B cell (primary cell): ENCODE results near the gene SYTL1. TPM values are rescaled to one million over a fixed set of nuclear protein-coding genes. Genes with fewer than 3 reads are reported as not detected.

Experiments
- ATAC-seq: fragments of 200-7000 bp; cut with Tn5 transposase; one replicate; pipeline ENCODE4 v1.10.0; 2021; ENCODE audit warnings: low read depth, mild to moderate bottlenecking, moderate number of reproducible peaks, moderate library complexity
- CTCF ChIA-PET: fragments of 350-600 bp; sonication (Branson Sonifier 250); formaldehyde crosslinking; loops from one replicate; lab custom pipeline; 2021; ENCODE audit warnings: antibody characterized with exemption, inconsistent platforms; lab: Charles Lee
- POLR2A ChIA-PET: fragments of 350-600 bp; sonication (Branson Sonifier 250); formaldehyde crosslinking; loops from one replicate; lab custom pipeline; 2021; ENCODE audit warnings: antibody characterized with exemption; lab: Charles Lee
- DNase-seq: peaks from one replicate; pipeline ENCODE4 v3.0.0; 2013
- H2AFZ ChIP-seq: 2 replicates; pipeline ENCODE4 v1.6.1; 2012; ENCODE audit warnings: mild to moderate bottlenecking, low read depth, low read length; ENCODE audit not compliant: insufficient read depth, poor library complexity, severe bottlenecking
- H3K27ac ChIP-seq, 2 donors: 1 replicate in 1 of 2; 2 replicates in 1 of 2; pipeline ENCODE4 v1.5.1; 2012 to 2013; ENCODE audit warnings: low read length in 2 of 2, mild to moderate bottlenecking in 2 of 2, moderate library complexity in 1 of 2
- H3K27me3 ChIP-seq, 4 experiments: fragments of 200-600 bp in 1 of 4; sonication (generic) in 1 of 4; replicated peaks in 1 of 4; 1 replicate in 2 of 4; 2 replicates in 2 of 4; pipeline versions ENCODE4 v1.6.1 to v1.7.0; 2013 to 2016; ENCODE audit warnings: low read length in 3 of 4, mild to moderate bottlenecking in 2 of 4, mixed read lengths in 1 of 4, moderate library complexity in 1 of 4; ENCODE audit not compliant: insufficient read depth in 4 of 4, control insufficient read depth in 3 of 4; ENCODE audit errors: control extremely low read depth in 1 of 4
- H3K36me3 ChIP-seq, 2 experiments: replicated peaks in 1 of 2; 1 replicate in 1 of 2; 2 replicates in 1 of 2; pipeline versions ENCODE4 v1.6.1 to v1.7.1; 2013; ENCODE audit warnings: low read length in 1 of 2; ENCODE audit not compliant: insufficient read depth in 2 of 2, control insufficient read depth in 1 of 2; ENCODE audit errors: control extremely low read depth in 1 of 2, extremely low read depth in 1 of 2
- H3K4me1 ChIP-seq, 2 donors: fragments of 200-600 bp in 1 of 2; sonication (generic) in 1 of 2; 1 replicate in 1 of 2; 2 replicates in 1 of 2; pipeline versions ENCODE4 v1.5.1 to v1.6.1; 2013 to 2017; ENCODE audit warnings: low read length in 2 of 2; ENCODE audit not compliant: control insufficient read depth in 2 of 2, insufficient read depth in 2 of 2
- H3K4me2 ChIP-seq: replicated peaks from 2 replicates; pipeline ENCODE3; 2012; ENCODE audit warnings: mild to moderate bottlenecking, low read depth, low read length; ENCODE audit not compliant: poor library complexity, severe bottlenecking
- H3K4me3 ChIP-seq, 5 experiments: fragments of 200-600 bp in 1 of 5; sonication (generic) in 1 of 5; 1 replicate in 3 of 5; 2 replicates in 2 of 5; pipeline versions ENCODE4 v1.5.1 to v1.7.0; 2011 to 2016; ENCODE audit warnings: low read length in 4 of 5, mild to moderate bottlenecking in 4 of 5, low read depth in 2 of 5, control low read depth in 1 of 5, moderate library complexity in 1 of 5; ENCODE audit not compliant: insufficient read depth in 1 of 5; ENCODE audit errors: control extremely low read depth in 1 of 5, extremely low read depth in 1 of 5
- H3K79me2 ChIP-seq: fragments of 200-600 bp; sonication (generic); one replicate; pipeline ENCODE4 v1.6.0; 2016; ENCODE audit warnings: low read length; ENCODE audit not compliant: control insufficient read depth, insufficient read depth
- H3K9ac ChIP-seq: fragments of 200-600 bp; sonication (generic); 2 replicates; pipeline ENCODE4 v1.6.1; 2017; ENCODE audit warnings: mild to moderate bottlenecking, low read length, moderate library complexity
- H3K9me3 ChIP-seq, 3 donors: one replicate each; pipeline versions ENCODE4 v1.6.1 to v1.7.1; 2013; ENCODE audit warnings: low read length in 2 of 3; ENCODE audit not compliant: control insufficient read depth in 2 of 3, insufficient read depth in 1 of 3; ENCODE audit errors: control extremely low read depth in 1 of 3
- H4K20me1 ChIP-seq: 2 replicates; pipeline ENCODE4 v1.6.0; 2012; ENCODE audit warnings: mild to moderate bottlenecking, low read length; ENCODE audit not compliant: insufficient read depth, control insufficient read depth, poor library complexity, severe bottlenecking
- H3K27ac Mint-ChIP-seq: one replicate; pipeline ENCODE4 v1.8.0; 2021; ENCODE audit warnings: mixed read lengths
- H3K27me3 Mint-ChIP-seq: one replicate; pipeline ENCODE4 v1.8.0; 2021; ENCODE audit warnings: mixed read lengths
- H3K4me1 Mint-ChIP-seq: one replicate; pipeline ENCODE4 v1.8.0; 2021; ENCODE audit warnings: mixed read lengths
- H3K4me3 Mint-ChIP-seq: one replicate; pipeline ENCODE4 v1.8.0; 2021; ENCODE audit warnings: mixed read lengths
- H3K9me3 Mint-ChIP-seq: one replicate; pipeline ENCODE4 v1.8.0; 2022; ENCODE audit warnings: mixed read lengths; ENCODE audit not compliant: insufficient read depth
- CTCF ChIP-seq: fragments of 200-600 bp; IDR thresholded peaks from one replicate; pipeline ENCODE4 v1.8.0; 2022; ENCODE audit warnings: antibody characterized with exemption, mild to moderate bottlenecking
- EZH2 ChIP-seq: IDR thresholded peaks from 2 replicates; pipeline ENCODE4 v1.6.1; 2012; ENCODE audit warnings: borderline replicate concordance, low read depth, mild to moderate bottlenecking, moderate library complexity, low read length; ENCODE audit not compliant: insufficient read depth, poor library complexity, severe bottlenecking
- WGBS: methylation state at CpG from one replicate; pipeline ENCODE4 v1.1.5; 2013; ENCODE audit warnings: missing lambda C conversion rate; ENCODE audit not compliant: insufficient coverage; 5-methylcytosine and 5-hydroxymethylcytosine counted together
- intact Hi-C: fragments of 100-400 bp; cut with micrococcal nuclease; formaldehyde crosslinking; loops from one replicate; pipeline ENCODE4 v1.10.0; 2022
- polyA plus RNA-seq: library from polyadenylated mRNA; depleted of rRNA; stranded (reverse); fragments of >200 nt; gene quantifications from 2 replicates; pipeline ENCODE4 v1.2.3, GENCODE V29; 2012
- total RNA-seq, 2 donors: library from RNA; stranded (reverse); fragments of 120-200 nt in 1 of 2; gene quantifications; 1 replicate in 1 of 2; 2 replicates in 1 of 2; pipeline versions ENCODE4 v1.2.3 to v1.2.4, GENCODE V29; 2013 to 2022

SYTL1 gene
- total and polyA plus RNA-seq, 2 donors (not counting 1 experiment from before 2014, with no cell fraction given): 159 to 444 TPM

DNA sequence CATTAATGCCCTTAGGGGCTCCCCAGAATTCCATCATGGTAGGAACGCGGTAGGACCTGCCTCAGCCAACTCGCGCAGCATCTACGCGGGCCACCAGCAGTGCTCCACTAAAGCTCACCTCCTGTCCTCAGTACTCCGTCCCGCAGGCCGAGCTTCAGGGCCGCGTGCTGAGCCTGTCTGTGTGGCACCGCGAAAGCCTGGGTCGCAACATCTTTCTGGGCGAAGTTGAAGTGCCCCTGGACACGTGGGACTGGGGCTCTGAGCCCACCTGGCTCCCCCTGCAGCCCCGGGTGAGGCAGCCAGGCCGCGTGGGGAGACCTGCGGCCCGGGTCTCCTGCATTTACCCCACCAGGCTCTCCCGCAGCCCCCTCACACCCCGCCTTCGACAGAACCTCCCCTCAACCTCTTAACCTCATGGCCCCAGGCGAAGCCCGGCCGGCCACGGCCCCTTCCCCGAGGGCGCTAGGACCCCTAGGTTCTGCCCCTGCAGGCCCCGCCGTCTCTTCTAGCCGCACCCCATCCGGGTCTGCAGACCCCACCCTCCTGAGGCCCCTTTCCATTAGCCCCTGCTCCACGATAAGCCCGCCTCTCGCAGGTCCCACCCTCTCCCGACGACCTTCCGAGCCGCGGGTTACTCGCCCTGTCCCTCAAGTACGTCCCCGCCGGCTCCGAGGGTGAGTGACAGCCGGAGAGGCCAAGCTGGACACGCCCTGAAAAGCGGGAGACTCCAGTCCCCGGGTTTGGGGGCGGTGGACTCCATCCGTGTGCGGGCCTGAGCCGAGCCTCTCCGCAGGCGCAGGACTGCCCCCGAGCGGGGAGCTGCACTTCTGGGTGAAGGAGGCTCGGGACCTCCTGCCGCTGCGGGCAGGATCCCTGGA is 9.1 kb downstream of the SYTL1 start:
- no peak overlapping the region for H3K4me3 ChIP-seq
- H3K9me3 ChIP-seq: no peaks in the 10 kb centered on the region
- DNase-seq: no peak
- ATAC-seq: no peak
- H3K4me1 Mint-ChIP-seq: peaks cover 20% of the 10 kb centered on the region
- H3K9ac ChIP-seq: no peak overlapping the region
- no peak overlapping the region for H2AFZ ChIP-seq
- peaks cover 27% of the 10 kb centered on the region for H3K79me2 ChIP-seq
- peaks cover 12% of the 10 kb centered on the region for H4K20me1 ChIP-seq
- WGBS: 97% methylated on average over 62 of the region's 62 CpGs
- intact Hi-C loops: no loop called here
- CTCF ChIA-PET: interaction anchor here (1.5 to 11.1 kb wide), 3 partner anchors 9 to 44 kb away, joined by 4 to 135 read pairs (median 6); partner anchors contain the start of genes CD164L2, GPR3 and SYTL1
- H3K27me3 ChIP-seq: no peaks in the 10 kb centered on the region
- peaks cover 8 to 15% of the 10 kb centered on the region in 2 donors for H3K4me1 ChIP-seq
- no peaks in the 10 kb centered on the region for H3K9me3 Mint-ChIP-seq
- peaks cover 0 to 50% of the 10 kb centered on the region in 2 experiments for H3K36me3 ChIP-seq
- POLR2A ChIA-PET: interaction anchor here (1.0 to 1.9 kb wide), 2 partner anchors 9 to 10 kb away, joined by 3 to 11 read pairs; partner anchors contain the start of gene SYTL1
- no peaks in the 10 kb centered on the region for H3K27me3 Mint-ChIP-seq
- TF ChIP-seq CTCF (no peak), EZH2 (no peak)
- no peak overlapping the region for H3K27ac Mint-ChIP-seq
- no peak overlapping the region for H3K27ac ChIP-seq
- H3K4me3 Mint-ChIP-seq: peak overlapping the region; percentile 32
- no peak overlapping the region for H3K4me2 ChIP-seq
